HUES48 (cell line): ENCODE measurements around the gene PRKCE.

Source experiments
- H3K27ac ChIP-seq: one replicate; pipeline ENCODE4 v1.7.0; 2013; ENCODE audit warnings: low read depth, low read length, inconsistent platforms
- H3K27me3 ChIP-seq: 2 replicates; pipeline ENCODE4 v1.6.1; 2013; ENCODE audit warnings: mild to moderate bottlenecking, low read length; ENCODE audit not compliant: control insufficient read depth, insufficient read depth
- H3K36me3 ChIP-seq: 2 replicates; pipeline ENCODE4 v1.6.1; 2013; ENCODE audit warnings: low read length; ENCODE audit not compliant: control insufficient read depth, insufficient read depth
- H3K4me1 ChIP-seq: 2 replicates; pipeline ENCODE4 v1.6.1; 2013; ENCODE audit warnings: mild to moderate bottlenecking, low read length; ENCODE audit not compliant: control insufficient read depth, insufficient read depth
- H3K4me3 ChIP-seq: 2 replicates; pipeline ENCODE4 v1.5.1; 2013; ENCODE audit warnings: mild to moderate bottlenecking, low read depth, low read length
- H3K9ac ChIP-seq: 2 replicates; pipeline ENCODE4 v1.6.1; 2013; ENCODE audit warnings: mild to moderate bottlenecking, low read depth, low read length, moderate library complexity
- H3K9me3 ChIP-seq: 2 replicates; pipeline ENCODE4 v1.6.1; 2013; ENCODE audit warnings: low read length; ENCODE audit not compliant: control insufficient read depth, insufficient read depth

The PRKCE gene

GRCh38 chr2:45725731-45726130 is 74.3 kb downstream of the PRKCE start:
- Histone ChIP-seq H3K36me3 (no peaks in the 10 kb centered on the region), H3K27me3 (no peaks in the 10 kb centered on the region), H3K9ac (no peak overlapping the region), H3K4me3 (no peak overlapping the region), H3K4me1 (peaks cover 8% of the 10 kb centered on the region), H3K27ac (no peak overlapping the region), H3K9me3 (no peaks in the 10 kb centered on the region)

GRCh38 chr2:45726188-45726587 is 74.7 kb downstream of the PRKCE start:
- Histone ChIP-seq H3K27ac (no peak overlapping the region), H3K4me1 (peaks cover 8% of the 10 kb centered on the region), H3K9me3 (no peaks in the 10 kb centered on the region), H3K27me3 (no peaks in the 10 kb centered on the region), H3K36me3 (no peaks in the 10 kb centered on the region), H3K9ac (no peak overlapping the region), H3K4me3 (no peak overlapping the region)

- Histone ChIP-seq H3K9ac (no peak overlapping the region), H3K9me3 (no peaks in the 10 kb centered on the region), H3K4me3 (no peak overlapping the region), H3K27me3 (no peaks in the 10 kb centered on the region), H3K27ac (no peak overlapping the region), H3K36me3 (no peaks in the 10 kb centered on the region), H3K4me1 (peaks cover 8% of the 10 kb centered on the region)
These were observed 77.0 kb downstream of the PRKCE start for GRCh38 chr2:45728458-45728942.

GRCh38 chr2:45729753-45730512 is 78.5 kb downstream of the PRKCE start:
- Histone ChIP-seq H3K36me3 (no peaks in the 10 kb centered on the region), H3K27me3 (no peaks in the 10 kb centered on the region), H3K9me3 (no peaks in the 10 kb centered on the region), H3K9ac (no peak overlapping the region), H3K4me1 (peaks cover 2% of the 10 kb centered on the region), H3K27ac (no peak overlapping the region), H3K4me3 (no peak overlapping the region)

- Histone ChIP-seq H3K9ac (no peak overlapping the region), H3K4me1 (no peaks in the 10 kb centered on the region), H3K4me3 (no peak overlapping the region), H3K36me3 (no peaks in the 10 kb centered on the region), H3K9me3 (no peaks in the 10 kb centered on the region), H3K27ac (no peak overlapping the region), H3K27me3 (no peaks in the 10 kb centered on the region)
These were observed 79.7 kb downstream of the PRKCE start for GRCh38 chr2:45731141-45731540.

GRCh38 chr2:45732436-45732835 is 81.0 kb downstream of the PRKCE start:
- Histone ChIP-seq H3K4me1 (no peaks in the 10 kb centered on the region), H3K27ac (no peak overlapping the region), H3K9ac (no peak overlapping the region), H3K36me3 (no peaks in the 10 kb centered on the region), H3K4me3 (no peak overlapping the region), H3K27me3 (no peaks in the 10 kb centered on the region), H3K9me3 (no peaks in the 10 kb centered on the region)

- no peak overlapping the region for H3K4me3 ChIP-seq
- no peaks in the 10 kb centered on the region for H3K9me3 ChIP-seq
- H3K27ac ChIP-seq, result no peak overlapping the region
- no peaks in the 10 kb centered on the region for H3K27me3 ChIP-seq
- H3K9ac ChIP-seq, result no peak overlapping the region
- no peaks in the 10 kb centered on the region for H3K36me3 ChIP-seq
- no peaks in the 10 kb centered on the region for H3K4me1 ChIP-seq
These were observed 81.5 kb downstream of the PRKCE start for GRCh38 chr2:45732946-45733345.

GRCh38 chr2:45734336-45734735 is 82.9 kb downstream of the PRKCE start:
- Histone ChIP-seq H3K9ac (no peak overlapping the region), H3K4me3 (no peak overlapping the region), H3K9me3 (no peaks in the 10 kb centered on the region), H3K27ac (no peak overlapping the region), H3K27me3 (no peaks in the 10 kb centered on the region), H3K36me3 (no peaks in the 10 kb centered on the region), H3K4me1 (no peaks in the 10 kb centered on the region)

- no peaks in the 10 kb centered on the region for H3K9me3 ChIP-seq
These were observed 83.5 kb downstream of the PRKCE start for GRCh38 chr2:45734952-45735351.

GRCh38 chr2:45736757-45737704 is 85.6 kb downstream of the PRKCE start:
- Histone ChIP-seq H3K4me3 (no peak overlapping the region), H3K27ac (no peak overlapping the region), H3K9me3 (no peaks in the 10 kb centered on the region), H3K9ac (no peak overlapping the region), H3K4me1 (peaks cover 11% of the 10 kb centered on the region; the same call in 1 of the 2 replicates), H3K27me3 (no peaks in the 10 kb centered on the region), H3K36me3 (no peaks in the 10 kb centered on the region)

More at GRCh38 chr2:45734952-45735351, 83.5 kb downstream of the PRKCE start:
- Histone ChIP-seq H3K27ac (no peak overlapping the region), H3K36me3 (no peaks in the 10 kb centered on the region), H3K27me3 (no peaks in the 10 kb centered on the region), H3K9ac (no peak overlapping the region), H3K4me1 (peaks cover 3% of the 10 kb centered on the region; the same call in 1 of the 2 replicates), H3K4me3 (no peak overlapping the region)
